C4-2B (cell line): ENCODE results near the gene DNAH8.

Experiments used
- CTCF ChIP-seq: fragments of 450-650 bp; conservative IDR thresholded peaks from 2 replicates; pipeline ENCODE4 v1.5.1; 2017; ENCODE audit warnings: mild to moderate bottlenecking
- ZFX ChIP-seq: fragments of 450-650 bp; IDR thresholded peaks from 2 replicates; pipeline ENCODE4 v1.6.1; 2017

GRCh38 chr6:38959138-38959537 lies 244.0 kb downstream of the DNAH8 start:
- TF ChIP-seq CTCF: no peak
- no peak for TF ChIP-seq ZFX
